Endothelial cell of umbilical vein (primary cell): ENCODE results near the gene CCR3.

Source experiments
- CTCF ChIP-seq, 2 donors: IDR thresholded peaks; 1 replicate in 1 of 2; 2 replicates in 1 of 2; pipeline ENCODE4 v1.5.1; 2011; ENCODE audit warnings: low read length in 2 of 2, mild to moderate bottlenecking in 2 of 2, moderate library complexity in 2 of 2, control low read depth in 1 of 2, inconsistent platforms in 1 of 2, low read depth in 1 of 2; ENCODE audit not compliant: insufficient read depth in 1 of 2; ENCODE audit errors: extremely low read depth in 1 of 2
- GATA2 ChIP-seq: IDR thresholded peaks from 2 replicates; pipeline ENCODE4 v1.7.0; 2011; ENCODE audit warnings: low read depth, mild to moderate bottlenecking, moderate library complexity, mixed read lengths, low read length; ENCODE audit not compliant: insufficient read length, insufficient read depth
- MAX ChIP-seq: IDR thresholded peaks from 2 replicates; pipeline ENCODE4 v1.6.1; 2011; ENCODE audit not compliant: insufficient read depth, insufficient read length

- TF ChIP-seq CTCF (IDR thresholded peaks at IDR 0.05; ENCODE audit: extremely low read depth in 1 of 2, insufficient read depth in 1 of 2, low read depth in 1 of 2, low read length in 2 of 2) (no peak), MAX (no peak), GATA2 (no peak)
These were observed 24.0 kb upstream of the CCR3 start for GRCh38 chr3:46218196-46218709.
